NT2/D1 (cell line): ENCODE measurements around the gene RIN3.

ENCODE experiments used
- SUZ12 ChIP-seq: IDR thresholded peaks from 2 replicates; pipeline ENCODE4 v1.6.1; 2011; ENCODE audit not compliant: insufficient read length, insufficient read depth; ENCODE audit errors: extremely low read depth
- ZNF274 ChIP-seq: IDR thresholded peaks from 2 replicates; pipeline ENCODE4 v1.6.1; 2011; ENCODE audit warnings: mild to moderate bottlenecking, low read depth, low read length

- TF ChIP-seq ZNF274, result no peak
- no peak for TF ChIP-seq SUZ12
These were observed 145.1 kb downstream of the RIN3 start for GRCh38 chr14:92658684-92659083.
